HFF-Myc (cell line): ENCODE results near the gene COL11A1.

Experiments
- DNase-seq: peaks from one replicate; pipeline ENCODE4 v3.0.0-alpha.2; 2011; ENCODE audit warnings: low read depth; ENCODE audit errors: extremely low read depth
- H3K4me3 ChIP-seq: replicated peaks from 2 replicates; pipeline ENCODE4 v1.5.1; 2011; ENCODE audit warnings: low read depth, mild to moderate bottlenecking, control low read depth, low read length
- TF ChIP-seq, protein P1 (sequence below): IDR thresholded peaks from 2 replicates; pipeline ENCODE4 v1.5.1; 2012; ENCODE audit warnings: mild to moderate bottlenecking, low read depth, low read length, control low read depth; ENCODE audit errors: missing control alignments

The COL11A1 gene

DNA sequence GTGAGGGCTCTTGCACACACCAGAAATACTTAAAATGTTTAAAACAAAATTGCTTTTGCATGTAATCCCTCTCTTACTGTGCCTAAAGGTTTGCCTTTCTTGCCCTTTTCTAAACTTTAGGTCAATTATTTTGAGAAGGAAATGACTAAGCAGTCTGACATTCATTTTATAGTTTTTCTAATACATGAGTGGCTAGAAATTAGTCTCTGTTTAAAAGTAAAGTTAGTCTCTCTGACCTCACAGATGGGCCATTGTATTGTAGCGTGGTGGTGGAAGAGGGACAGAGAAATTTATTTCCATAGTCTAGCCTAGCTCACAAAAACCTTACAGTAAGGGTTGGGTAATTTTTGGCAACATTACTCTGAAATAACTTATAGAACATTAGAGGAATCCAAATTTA lies 3.6 kb upstream of the COL11A1 start:
- H3K4me3 ChIP-seq = no peak overlapping the region
- TF ChIP-seq, protein P1, sequence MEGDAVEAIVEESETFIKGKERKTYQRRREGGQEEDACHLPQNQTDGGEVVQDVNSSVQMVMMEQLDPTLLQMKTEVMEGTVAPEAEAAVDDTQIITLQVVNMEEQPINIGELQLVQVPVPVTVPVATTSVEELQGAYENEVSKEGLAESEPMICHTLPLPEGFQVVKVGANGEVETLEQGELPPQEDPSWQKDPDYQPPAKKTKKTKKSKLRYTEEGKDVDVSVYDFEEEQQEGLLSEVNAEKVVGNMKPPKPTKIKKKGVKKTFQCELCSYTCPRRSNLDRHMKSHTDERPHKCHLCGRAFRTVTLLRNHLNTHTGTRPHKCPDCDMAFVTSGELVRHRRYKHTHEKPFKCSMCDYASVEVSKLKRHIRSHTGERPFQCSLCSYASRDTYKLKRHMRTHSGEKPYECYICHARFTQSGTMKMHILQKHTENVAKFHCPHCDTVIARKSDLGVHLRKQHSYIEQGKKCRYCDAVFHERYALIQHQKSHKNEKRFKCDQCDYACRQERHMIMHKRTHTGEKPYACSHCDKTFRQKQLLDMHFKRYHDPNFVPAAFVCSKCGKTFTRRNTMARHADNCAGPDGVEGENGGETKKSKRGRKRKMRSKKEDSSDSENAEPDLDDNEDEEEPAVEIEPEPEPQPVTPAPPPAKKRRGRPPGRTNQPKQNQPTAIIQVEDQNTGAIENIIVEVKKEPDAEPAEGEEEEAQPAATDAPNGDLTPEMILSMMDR = no peak
- no peak for DNase-seq

- DNase-seq = no peak
- TF ChIP-seq, protein P1 = no peak
Measured at GRCh38 chr1:103110701-103111100, 2.4 kb upstream of the COL11A1 start.

GRCh38 chr1:103109311-103109920 lies 1.1 kb upstream of the COL11A1 start:
- TF ChIP-seq, protein P1 = no peak
- peak overlapping the region; percentile 61; the same call in 1 of the 2 replicates for H3K4me3 ChIP-seq
- DNase-seq = no peak

More at GRCh38 chr1:103110701-103111100, 2.4 kb upstream of the COL11A1 start:
- H3K4me3 ChIP-seq = no peak overlapping the region

- TF ChIP-seq, protein P1 = no peak
- peak overlapping the region; percentile 61 for H3K4me3 ChIP-seq
- DNase-seq = no peak
Measured at GRCh38 chr1:103107741-103108375, 464 bp downstream of the COL11A1 start.

DNA sequence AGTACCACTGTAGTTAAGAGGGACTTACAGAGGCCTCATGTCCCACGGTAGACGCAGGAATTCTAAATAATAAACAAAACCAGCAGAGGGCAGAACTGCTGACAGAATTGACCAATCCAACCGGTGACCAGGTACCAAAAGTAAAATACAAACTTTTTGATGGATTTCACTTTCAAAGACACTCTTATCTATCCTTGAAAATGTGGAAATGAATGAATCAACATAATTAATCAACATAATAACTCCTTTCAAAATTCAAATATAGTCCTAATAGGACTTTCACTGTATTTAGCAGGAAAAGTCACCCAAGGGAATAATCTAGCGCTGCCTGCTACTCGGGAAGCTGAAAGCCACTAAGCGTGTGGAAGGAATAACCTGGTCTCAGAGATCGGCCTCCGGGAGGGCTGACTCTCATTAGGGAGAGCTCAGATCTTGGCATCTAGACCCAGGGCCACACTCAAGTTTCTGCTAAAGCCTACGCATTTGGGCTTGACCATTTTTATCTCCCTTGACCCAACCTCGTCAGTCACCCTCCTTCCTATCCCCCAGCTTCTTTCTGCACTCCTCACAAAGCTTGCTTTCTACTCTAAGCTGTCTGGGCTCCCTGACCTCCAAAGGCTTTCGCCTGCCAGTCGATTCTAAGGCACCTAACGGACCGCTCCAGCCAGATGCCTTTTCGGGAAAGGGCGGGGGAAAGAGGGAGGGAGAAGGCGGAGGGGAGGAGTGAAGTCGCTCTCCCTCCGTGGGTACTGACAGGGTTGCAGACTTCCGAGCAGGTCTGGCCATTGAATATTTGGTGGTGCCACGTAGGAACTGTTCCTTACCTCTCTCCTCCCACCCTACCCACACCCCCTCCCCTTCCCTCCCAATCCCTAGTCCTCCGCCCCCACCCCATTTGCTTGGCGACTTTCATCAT lies 1.6 kb downstream of the COL11A1 start:
- no peak for DNase-seq
- TF ChIP-seq, protein P1 = peak; percentile 48
- peak overlapping the region; percentile 61 for H3K4me3 ChIP-seq

GRCh38 chr1:103101399-103101798 lies 6.9 kb downstream of the COL11A1 start:
- DNase-seq = no peak
- H3K4me3 ChIP-seq = no peak overlapping the region
- TF ChIP-seq, protein P1 = no peak
